Measurements from ENCODE around the gene MMD. TPM values are rescaled to one million over a fixed set of nuclear protein-coding genes. Genes with fewer than 3 reads are reported as not detected.

Gene MMD
- total RNA-seq, 1 experiment from 2014 or later, result 40.8 TPM

DNA sequence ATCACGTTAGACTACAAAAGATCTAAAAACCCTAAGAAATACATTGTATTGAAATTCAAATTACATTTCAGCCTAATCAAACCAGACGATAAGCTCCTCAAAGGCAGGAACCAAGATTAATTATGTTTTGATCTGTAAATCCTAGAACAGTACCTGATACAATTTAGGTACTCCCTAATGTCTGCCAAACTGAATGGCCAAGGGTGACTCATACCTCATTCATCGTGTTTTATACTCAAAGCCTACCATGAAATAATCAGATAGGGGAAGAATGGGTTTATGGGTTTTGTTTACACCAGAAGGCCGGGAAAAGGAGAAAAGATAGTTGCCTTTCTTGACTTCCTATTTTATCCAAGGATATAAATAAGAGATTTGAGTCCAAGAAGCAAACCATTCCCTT is 19.3 kb downstream of the MMD start (continued):
- TF ChIP-seq, protein P1, sequence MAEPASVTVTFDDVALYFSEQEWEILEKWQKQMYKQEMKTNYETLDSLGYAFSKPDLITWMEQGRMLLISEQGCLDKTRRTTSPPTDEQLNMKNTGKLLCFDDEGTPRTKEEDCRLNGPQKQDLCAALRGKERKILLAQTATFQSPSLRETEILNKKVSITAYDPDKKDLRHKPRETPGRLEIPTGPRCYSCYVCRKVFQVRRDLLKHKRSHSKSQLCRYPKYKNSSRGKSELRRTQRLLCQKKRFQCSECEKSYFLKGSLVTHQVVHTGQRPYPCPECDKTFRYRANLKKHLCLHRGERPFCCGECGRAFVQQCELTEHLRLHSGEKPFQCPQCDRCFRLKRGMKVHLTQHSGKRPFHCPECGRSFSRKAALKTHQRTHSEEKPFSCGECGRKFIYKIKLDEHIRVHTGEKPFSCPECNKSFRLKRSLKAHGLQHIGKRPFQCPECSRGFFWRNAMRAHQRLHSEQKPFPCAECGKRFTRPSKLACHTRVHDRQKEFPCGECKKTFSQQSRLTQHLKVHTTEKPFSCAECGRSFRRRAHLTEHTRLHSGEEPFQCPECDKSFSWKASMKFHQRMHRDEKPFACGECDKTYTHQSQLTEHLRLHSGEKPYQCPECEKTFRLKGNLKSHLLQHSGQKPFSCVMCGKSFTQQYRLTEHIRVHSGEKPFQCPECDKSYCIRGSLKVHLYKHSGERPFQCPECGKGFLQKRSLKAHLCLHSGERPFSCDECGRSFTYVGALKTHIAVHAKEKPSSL (CRISPR knock-in tag; conservative IDR thresholded peaks at IDR 0.05), result no peak
- no peak for TF ChIP-seq ZNF396 (CRISPR knock-in tag; IDR thresholded peaks at IDR 0.05; ENCODE audit: borderline replicate concordance)

DNA sequence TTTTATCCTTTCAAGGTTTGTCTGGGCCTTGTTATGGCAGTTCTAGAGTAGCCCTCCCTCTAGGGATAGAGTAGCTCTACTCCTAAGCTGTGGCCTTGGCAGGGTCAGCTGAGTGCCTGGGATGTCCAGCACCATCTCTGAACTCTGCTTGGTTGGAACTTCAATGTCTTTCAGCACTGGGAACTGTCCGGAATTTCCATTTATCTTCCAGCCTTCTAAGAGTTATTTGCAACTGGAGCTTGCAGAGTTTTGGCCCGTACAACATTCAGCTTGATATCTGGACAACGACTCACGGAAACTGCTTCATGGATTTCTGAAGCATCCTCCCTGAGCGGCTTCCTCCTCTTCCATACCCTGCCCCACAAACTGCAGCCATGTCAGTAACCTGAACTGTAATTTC is 22.9 kb downstream of the MMD start:
- TF ChIP-seq, protein P2, sequence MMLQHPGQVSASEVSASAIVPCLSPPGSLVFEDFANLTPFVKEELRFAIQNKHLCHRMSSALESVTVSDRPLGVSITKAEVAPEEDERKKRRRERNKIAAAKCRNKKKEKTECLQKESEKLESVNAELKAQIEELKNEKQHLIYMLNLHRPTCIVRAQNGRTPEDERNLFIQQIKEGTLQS (CRISPR knock-in tag; conservative IDR thresholded peaks at IDR 0.05), result no peak
- TF ChIP-seq SP1 (CRISPR knock-in tag; conservative IDR thresholded peaks at IDR 0.05) (no peak), ZNF219 (CRISPR knock-in tag; IDR thresholded peaks at IDR 0.05; ENCODE audit: borderline replicate concordance) (no peak)
- TF ChIP-seq, protein P3, sequence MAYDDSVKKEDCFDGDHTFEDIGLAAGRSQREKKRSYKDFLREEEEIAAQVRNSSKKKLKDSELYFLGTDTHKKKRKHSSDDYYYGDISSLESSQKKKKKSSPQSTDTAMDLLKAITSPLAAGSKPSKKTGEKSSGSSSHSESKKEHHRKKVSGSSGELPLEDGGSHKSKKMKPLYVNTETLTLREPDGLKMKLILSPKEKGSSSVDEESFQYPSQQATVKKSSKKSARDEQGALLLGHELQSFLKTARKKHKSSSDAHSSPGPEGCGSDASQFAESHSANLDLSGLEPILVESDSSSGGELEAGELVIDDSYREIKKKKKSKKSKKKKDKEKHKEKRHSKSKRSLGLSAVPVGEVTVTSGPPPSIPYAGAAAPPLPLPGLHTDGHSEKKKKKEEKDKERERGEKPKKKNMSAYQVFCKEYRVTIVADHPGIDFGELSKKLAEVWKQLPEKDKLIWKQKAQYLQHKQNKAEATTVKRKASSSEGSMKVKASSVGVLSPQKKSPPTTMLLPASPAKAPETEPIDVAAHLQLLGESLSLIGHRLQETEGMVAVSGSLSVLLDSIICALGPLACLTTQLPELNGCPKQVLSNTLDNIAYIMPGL (CRISPR knock-in tag; IDR thresholded peaks at IDR 0.05), result no peak
- Mint-ChIP-seq H3K27ac (no peak overlapping the region), H3K9me3 (peaks cover 5% of the 10 kb centered on the region; the same call in 1 of the 2 replicates), H3K4me3 (no peak overlapping the region), H3K27me3 (ENCODE audit: low read depth) (no peaks in the 10 kb centered on the region), H3K36me3 (peaks cover 48% of the 10 kb centered on the region), H3K4me1 (no peaks in the 10 kb centered on the region)
- ATAC-seq (no peak), DNase-seq (ENCODE audit: low spot score) (no peak)
- ChIA-PET CTCF (no interaction called here), POLR2A (no interaction called here)

DNA sequence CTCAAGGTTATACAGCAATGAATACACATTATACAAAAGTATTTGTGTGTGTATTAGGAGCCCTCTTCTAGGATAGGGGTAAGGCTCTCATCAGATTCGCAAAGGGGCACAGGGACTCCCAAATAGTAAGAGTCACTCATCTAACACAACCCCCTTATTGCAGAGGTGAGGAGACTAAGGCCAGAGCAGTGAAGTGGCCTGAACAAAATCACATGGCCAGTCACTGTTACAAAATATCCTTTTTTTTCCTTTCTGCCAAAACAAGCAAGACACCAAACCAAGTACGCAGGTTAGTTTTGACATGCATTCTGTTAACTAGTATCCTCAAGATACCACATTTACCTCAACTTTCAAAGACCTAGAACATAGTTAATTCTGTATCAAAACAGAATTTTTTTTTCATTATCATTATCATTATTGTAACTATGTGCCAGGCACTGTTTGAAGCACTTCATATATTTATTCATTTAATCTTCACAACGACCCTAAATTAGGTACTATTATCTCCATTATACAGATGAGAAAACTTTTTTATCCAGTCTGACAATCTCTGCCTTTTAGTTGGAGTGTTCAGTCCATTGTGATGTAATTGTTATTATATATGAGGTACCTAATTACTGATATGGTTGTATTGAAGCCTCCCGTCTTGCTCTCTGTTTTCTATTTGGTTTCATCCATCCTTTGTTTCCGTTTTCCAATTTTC is 25.7 kb downstream of the MMD start:
- H3K36me3 Mint-ChIP-seq, result peaks cover 51% of the 10 kb centered on the region
- peaks cover 5% of the 10 kb centered on the region; the same call in 1 of the 2 replicates for H3K9me3 Mint-ChIP-seq
- POLR2A ChIA-PET, result no interaction called here
- DNase-seq (ENCODE audit: low spot score) (no peak), ATAC-seq (no peak)
- TF ChIP-seq MXD4 (CRISPR knock-in tag; IDR thresholded peaks at IDR 0.05; ENCODE audit: borderline replicate concordance) (no peak), OVOL2 (CRISPR knock-in tag; IDR thresholded peaks at IDR 0.05; ENCODE audit: borderline replicate concordance) (no peak), EMX1 (CRISPR knock-in tag; IDR thresholded peaks at IDR 0.05) (no peak), TCF7 (CRISPR knock-in tag; IDR thresholded peaks at IDR 0.05; ENCODE audit: low read depth) (no peak), NR2C2 (CRISPR knock-in tag; IDR thresholded peaks at IDR 0.05) (no peak)
- TF ChIP-seq, protein P4, sequence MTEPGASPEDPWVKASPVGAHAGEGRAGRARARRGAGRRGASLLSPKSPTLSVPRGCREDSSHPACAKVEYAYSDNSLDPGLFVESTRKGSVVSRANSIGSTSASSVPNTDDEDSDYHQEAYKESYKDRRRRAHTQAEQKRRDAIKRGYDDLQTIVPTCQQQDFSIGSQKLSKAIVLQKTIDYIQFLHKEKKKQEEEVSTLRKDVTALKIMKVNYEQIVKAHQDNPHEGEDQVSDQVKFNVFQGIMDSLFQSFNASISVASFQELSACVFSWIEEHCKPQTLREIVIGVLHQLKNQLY (CRISPR knock-in tag; IDR thresholded peaks at IDR 0.05), result no peak
- TF ChIP-seq, protein P5, sequence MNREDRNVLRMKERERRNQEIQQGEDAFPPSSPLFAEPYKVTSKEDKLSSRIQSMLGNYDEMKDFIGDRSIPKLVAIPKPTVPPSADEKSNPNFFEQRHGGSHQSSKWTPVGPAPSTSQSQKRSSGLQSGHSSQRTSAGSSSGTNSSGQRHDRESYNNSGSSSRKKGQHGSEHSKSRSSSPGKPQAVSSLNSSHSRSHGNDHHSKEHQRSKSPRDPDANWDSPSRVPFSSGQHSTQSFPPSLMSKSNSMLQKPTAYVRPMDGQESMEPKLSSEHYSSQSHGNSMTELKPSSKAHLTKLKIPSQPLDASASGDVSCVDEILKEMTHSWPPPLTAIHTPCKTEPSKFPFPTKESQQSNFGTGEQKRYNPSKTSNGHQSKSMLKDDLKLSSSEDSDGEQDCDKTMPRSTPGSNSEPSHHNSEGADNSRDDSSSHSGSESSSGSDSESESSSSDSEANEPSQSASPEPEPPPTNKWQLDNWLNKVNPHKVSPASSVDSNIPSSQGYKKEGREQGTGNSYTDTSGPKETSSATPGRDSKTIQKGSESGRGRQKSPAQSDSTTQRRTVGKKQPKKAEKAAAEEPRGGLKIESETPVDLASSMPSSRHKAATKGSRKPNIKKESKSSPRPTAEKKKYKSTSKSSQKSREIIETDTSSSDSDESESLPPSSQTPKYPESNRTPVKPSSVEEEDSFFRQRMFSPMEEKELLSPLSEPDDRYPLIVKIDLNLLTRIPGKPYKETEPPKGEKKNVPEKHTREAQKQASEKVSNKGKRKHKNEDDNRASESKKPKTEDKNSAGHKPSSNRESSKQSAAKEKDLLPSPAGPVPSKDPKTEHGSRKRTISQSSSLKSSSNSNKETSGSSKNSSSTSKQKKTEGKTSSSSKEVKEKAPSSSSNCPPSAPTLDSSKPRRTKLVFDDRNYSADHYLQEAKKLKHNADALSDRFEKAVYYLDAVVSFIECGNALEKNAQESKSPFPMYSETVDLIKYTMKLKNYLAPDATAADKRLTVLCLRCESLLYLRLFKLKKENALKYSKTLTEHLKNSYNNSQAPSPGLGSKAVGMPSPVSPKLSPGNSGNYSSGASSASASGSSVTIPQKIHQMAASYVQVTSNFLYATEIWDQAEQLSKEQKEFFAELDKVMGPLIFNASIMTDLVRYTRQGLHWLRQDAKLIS (CRISPR knock-in tag; IDR thresholded peaks at IDR 0.05; ENCODE audit: borderline replicate concordance), result no peak
- H3K4me3 Mint-ChIP-seq, result no peak overlapping the region
- CTCF ChIA-PET, result interaction anchor here (1.1 kb wide), 1 partner anchor 39 kb away, joined by 4 read pairs; no protein-coding TSS in a partner anchor
- no peaks in the 10 kb centered on the region for H3K27me3 Mint-ChIP-seq (ENCODE audit: low read depth)
- H3K4me1 Mint-ChIP-seq, result no peaks in the 10 kb centered on the region
- no peak overlapping the region for H3K27ac Mint-ChIP-seq
